Chondrocyte (in vitro differentiated cells): Measurements from ENCODE around the gene NR5A1. TPM values are rescaled to one million over a fixed set of nuclear protein-coding genes. Genes with fewer than 3 reads are reported as not detected.

ENCODE experiments used
- DNase-seq: peaks from one replicate; pipeline ENCODE4 v3.0.0; 2021; ENCODE audit warnings: mixed read lengths, low spot score
- H3K27ac Mint-ChIP-seq: one replicate; pipeline ENCODE4 v1.8.0; 2021; ENCODE audit warnings: mild to moderate bottlenecking, moderate library complexity, mixed read lengths; ENCODE audit not compliant: unreplicated experiment
- H3K27me3 Mint-ChIP-seq: 2 replicates; pipeline ENCODE4 v1.8.0; 2021; ENCODE audit warnings: low read depth, mixed read lengths
- H3K36me3 Mint-ChIP-seq: 2 replicates; pipeline ENCODE4 v1.8.0; 2021; ENCODE audit warnings: low read depth, mixed read lengths
- H3K4me1 Mint-ChIP-seq: 2 replicates; pipeline ENCODE4 v1.8.0; 2021; ENCODE audit warnings: low read depth, mild to moderate bottlenecking, mixed read lengths
- H3K4me3 Mint-ChIP-seq: one replicate; pipeline ENCODE4 v1.8.0; 2021; ENCODE audit warnings: mild to moderate bottlenecking, moderate library complexity, mixed read lengths; ENCODE audit not compliant: unreplicated experiment
- H3K9me3 Mint-ChIP-seq: 2 replicates; pipeline ENCODE4 v1.8.0; 2021; ENCODE audit warnings: low read depth, mixed read lengths
- total RNA-seq: library from RNA; stranded (reverse); gene quantifications from 3 replicates; pipeline ENCODE4 v1.2.1, GENCODE V29; 2021
- TF ChIP-seq, protein P1 (sequence below): fragments of 200-600 bp; sonication (generic); IDR thresholded peaks from 2 replicates; pipeline ENCODE4 v1.5.0; 2021; ENCODE audit warnings: antibody characterized with exemption, mild to moderate bottlenecking, moderate library complexity

The NR5A1 gene
- total RNA-seq, 1 donor from 2014 or later: not detected

- H3K27me3 Mint-ChIP-seq: peaks cover 37% of the 10 kb centered on the region
- no peaks in the 10 kb centered on the region for H3K4me1 Mint-ChIP-seq
- H3K4me3 Mint-ChIP-seq: no peak overlapping the region
- no peaks in the 10 kb centered on the region for H3K36me3 Mint-ChIP-seq
- H3K9me3 Mint-ChIP-seq: no peaks in the 10 kb centered on the region
- no peak for DNase-seq
- TF ChIP-seq, protein P1, sequence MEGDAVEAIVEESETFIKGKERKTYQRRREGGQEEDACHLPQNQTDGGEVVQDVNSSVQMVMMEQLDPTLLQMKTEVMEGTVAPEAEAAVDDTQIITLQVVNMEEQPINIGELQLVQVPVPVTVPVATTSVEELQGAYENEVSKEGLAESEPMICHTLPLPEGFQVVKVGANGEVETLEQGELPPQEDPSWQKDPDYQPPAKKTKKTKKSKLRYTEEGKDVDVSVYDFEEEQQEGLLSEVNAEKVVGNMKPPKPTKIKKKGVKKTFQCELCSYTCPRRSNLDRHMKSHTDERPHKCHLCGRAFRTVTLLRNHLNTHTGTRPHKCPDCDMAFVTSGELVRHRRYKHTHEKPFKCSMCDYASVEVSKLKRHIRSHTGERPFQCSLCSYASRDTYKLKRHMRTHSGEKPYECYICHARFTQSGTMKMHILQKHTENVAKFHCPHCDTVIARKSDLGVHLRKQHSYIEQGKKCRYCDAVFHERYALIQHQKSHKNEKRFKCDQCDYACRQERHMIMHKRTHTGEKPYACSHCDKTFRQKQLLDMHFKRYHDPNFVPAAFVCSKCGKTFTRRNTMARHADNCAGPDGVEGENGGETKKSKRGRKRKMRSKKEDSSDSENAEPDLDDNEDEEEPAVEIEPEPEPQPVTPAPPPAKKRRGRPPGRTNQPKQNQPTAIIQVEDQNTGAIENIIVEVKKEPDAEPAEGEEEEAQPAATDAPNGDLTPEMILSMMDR: no peak
- H3K27ac Mint-ChIP-seq: no peak overlapping the region
Observed at GRCh38 chr9:124496075-124496449, 11.1 kb downstream of the NR5A1 start.

- no peaks in the 10 kb centered on the region for H3K4me1 Mint-ChIP-seq
- H3K36me3 Mint-ChIP-seq: no peaks in the 10 kb centered on the region
- no peak overlapping the region for H3K4me3 Mint-ChIP-seq
- DNase-seq: no peak
- H3K9me3 Mint-ChIP-seq: no peaks in the 10 kb centered on the region
- TF ChIP-seq, protein P1: no peak
- H3K27ac Mint-ChIP-seq: no peak overlapping the region
- peaks cover 33% of the 10 kb centered on the region for H3K27me3 Mint-ChIP-seq
Observed at GRCh38 chr9:124495126-124496074, 11.8 kb downstream of the NR5A1 start.

GRCh38 chr9:124493794-124494479, 13.3 kb downstream of the NR5A1 start:
- Mint-ChIP-seq H3K36me3 (no peaks in the 10 kb centered on the region), H3K27ac (no peak overlapping the region), H3K4me1 (no peaks in the 10 kb centered on the region), H3K9me3 (no peaks in the 10 kb centered on the region), H3K4me3 (no peak overlapping the region), H3K27me3 (peaks cover 36% of the 10 kb centered on the region)
- no peak for DNase-seq
- TF ChIP-seq, protein P1: no peak

- Mint-ChIP-seq H3K9me3 (no peaks in the 10 kb centered on the region), H3K36me3 (no peaks in the 10 kb centered on the region), H3K4me1 (no peaks in the 10 kb centered on the region), H3K27me3 (peaks cover 39% of the 10 kb centered on the region), H3K4me3 (no peak overlapping the region), H3K27ac (no peak overlapping the region)
- DNase-seq: no peak
- TF ChIP-seq, protein P1: no peak
Observed at GRCh38 chr9:124493218-124493617, 14.0 kb downstream of the NR5A1 start.

DNA sequence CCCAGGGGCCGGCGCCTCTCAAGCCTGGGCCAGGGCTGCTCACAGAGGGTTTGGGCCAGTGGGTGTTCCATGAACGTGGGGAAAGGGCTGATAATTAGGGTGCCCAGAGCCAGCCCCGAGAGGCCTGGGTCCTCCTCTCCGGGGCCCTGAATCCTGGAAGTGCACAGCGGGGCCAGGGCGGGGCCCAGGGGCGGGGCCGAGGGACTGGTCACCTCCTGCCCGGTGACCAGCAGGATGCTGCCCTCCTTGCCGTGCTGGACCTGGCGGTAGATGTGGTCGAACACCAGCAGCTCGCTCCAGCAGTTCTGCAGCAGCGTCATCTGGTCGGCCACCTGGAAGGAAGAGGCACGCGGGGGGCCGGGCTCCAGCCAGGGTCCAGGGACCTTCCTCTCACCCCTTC, 14.4 kb downstream of the NR5A1 start:
- H3K36me3 Mint-ChIP-seq: no peaks in the 10 kb centered on the region
- DNase-seq: no peak
- H3K27ac Mint-ChIP-seq: no peak overlapping the region
- no peaks in the 10 kb centered on the region for H3K4me1 Mint-ChIP-seq
- no peak overlapping the region for H3K4me3 Mint-ChIP-seq
- H3K27me3 Mint-ChIP-seq: peaks cover 35% of the 10 kb centered on the region
- TF ChIP-seq, protein P1: no peak
- H3K9me3 Mint-ChIP-seq: no peaks in the 10 kb centered on the region
